Subcutaneous abdominal adipose tissue (tissue), 5 donors: ENCODE measurements around the gene ESM1.
"Not testable (repeated sequence)": the region's sequence is repeated elsewhere in the genome, so short reads cannot be mapped to it uniquely, and the experiment has no call there.

Source experiments
- H3K27ac ChIP-seq: one replicate; pipeline ENCODE4 v1.7.0; 2013; ENCODE audit warnings: low read depth, mild to moderate bottlenecking, inconsistent platforms, low read length, moderate library complexity
- H3K27me3 ChIP-seq, 5 donors: one replicate each; pipeline ENCODE4 v1.7.0; 2013; ENCODE audit warnings: low read length in 5 of 5, inconsistent platforms in 1 of 5; ENCODE audit not compliant: control insufficient read depth in 5 of 5, insufficient read depth in 4 of 5
- H3K36me3 ChIP-seq, 5 donors: one replicate each; pipeline ENCODE4 v1.7.0; 2013; ENCODE audit warnings: low read length in 5 of 5; ENCODE audit not compliant: control insufficient read depth in 5 of 5, insufficient read depth in 5 of 5
- H3K4me1 ChIP-seq, 5 donors: one replicate each; pipeline ENCODE4 v1.7.0; 2013; ENCODE audit warnings: low read length in 5 of 5, mild to moderate bottlenecking in 3 of 5, moderate library complexity in 1 of 5; ENCODE audit not compliant: control insufficient read depth in 5 of 5, insufficient read depth in 5 of 5
- H3K4me3 ChIP-seq, 5 donors: one replicate each; pipeline ENCODE4 v1.7.0; 2013; ENCODE audit warnings: low read length in 5 of 5, low read depth in 1 of 5
- H3K9ac ChIP-seq, 5 donors: one replicate each; pipeline ENCODE4 v1.7.0; 2013; ENCODE audit warnings: low read length in 5 of 5, mild to moderate bottlenecking in 4 of 5, moderate library complexity in 3 of 5
- H3K9me3 ChIP-seq, 5 donors: one replicate each; pipeline ENCODE4 v1.7.0; 2013; ENCODE audit warnings: low read length in 5 of 5; ENCODE audit not compliant: control insufficient read depth in 5 of 5
- donor health status: healthy.
- donor health status: healthy.
- donor health status: healthy.
- donor health status: healthy.
- donor health status: healthy.

The ESM1 gene

DNA sequence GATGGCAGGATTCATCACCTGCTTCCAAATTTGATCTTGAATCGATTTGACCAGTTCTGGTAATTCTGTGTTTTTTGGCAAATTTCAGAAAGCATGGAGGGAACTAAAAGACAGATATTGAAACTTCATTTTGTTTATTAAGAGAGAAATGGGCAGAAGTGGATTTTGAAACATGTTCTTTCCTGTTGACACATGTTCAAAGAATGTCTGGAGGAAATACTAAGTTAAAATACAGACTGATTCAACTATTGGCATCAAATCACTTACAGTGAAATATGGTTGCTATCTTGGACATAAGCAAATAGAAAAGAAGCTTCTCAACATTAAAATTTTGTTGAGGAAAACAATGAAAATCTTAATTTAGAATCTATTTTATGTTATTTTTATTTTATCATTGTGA is 19.3 kb upstream of the ESM1 start:
- no peaks in the 10 kb centered on the region for H3K27me3 ChIP-seq
- no peak overlapping the region for H3K9ac ChIP-seq
- no peak overlapping the region for H3K27ac ChIP-seq
- peaks cover 0 to 4% (median 0%) of the 10 kb centered on the region in 5 donors for H3K9me3 ChIP-seq
- no peaks in the 10 kb centered on the region for H3K4me1 ChIP-seq
- H3K4me3 ChIP-seq, result no peak overlapping the region
- H3K36me3 ChIP-seq, result no peaks in the 10 kb centered on the region

DNA sequence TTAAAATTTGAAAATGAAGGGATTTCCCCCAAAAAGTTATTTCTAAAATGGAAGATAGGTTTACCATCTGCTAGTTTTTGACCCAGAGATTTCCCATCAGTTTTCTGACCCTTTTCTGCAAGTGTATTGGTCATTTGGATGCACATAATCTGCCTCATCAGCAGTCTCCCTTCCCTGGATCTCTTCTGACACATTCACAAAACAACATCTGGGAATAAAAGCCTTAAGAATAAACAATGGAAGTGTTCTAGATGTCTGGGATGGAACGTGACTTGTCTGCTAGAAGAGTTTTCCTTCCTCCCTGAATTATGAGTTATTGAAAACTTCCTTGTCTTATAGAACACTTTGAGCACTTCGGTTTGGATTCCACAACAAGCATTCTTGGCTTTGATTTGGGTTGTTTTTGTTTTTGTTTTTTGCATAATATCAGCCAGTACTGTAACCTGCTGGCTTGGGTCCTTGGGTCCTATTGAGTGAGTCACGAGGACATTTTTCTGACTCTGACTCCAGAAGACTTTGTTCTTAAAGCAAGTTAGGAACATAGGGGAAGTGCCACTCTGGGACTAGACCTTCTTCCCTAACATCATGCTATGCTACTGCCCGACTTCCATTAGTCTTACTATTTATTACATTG is 18.2 kb upstream of the ESM1 start:
- no peaks in the 10 kb centered on the region for H3K4me1 ChIP-seq
- H3K9me3 ChIP-seq, result peaks cover 0 to 4% (median 0%) of the 10 kb centered on the region in 5 donors
- H3K27ac ChIP-seq, result no peak overlapping the region
- no peak overlapping the region for H3K4me3 ChIP-seq
- H3K36me3 ChIP-seq, result no peaks in the 10 kb centered on the region
- H3K9ac ChIP-seq, result no peak overlapping the region
- H3K27me3 ChIP-seq, result no peaks in the 10 kb centered on the region

DNA sequence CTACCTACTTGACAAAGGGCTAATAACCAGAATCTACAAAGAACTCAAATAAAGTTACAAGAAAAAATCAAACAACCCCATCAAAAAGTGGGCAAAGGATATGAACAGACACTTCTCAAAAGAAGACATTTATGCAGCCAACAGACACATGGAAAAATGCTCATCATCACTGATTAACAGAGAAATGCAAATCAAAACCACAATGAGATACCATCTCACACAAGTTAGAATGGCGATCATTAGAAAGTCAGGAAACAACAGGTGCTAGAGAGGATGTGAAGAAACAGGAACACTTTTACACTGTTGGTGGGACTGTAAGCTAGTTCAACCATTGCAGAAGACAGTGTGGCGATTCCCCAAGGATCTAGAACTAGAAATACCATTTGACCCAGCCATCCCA is 16.8 kb upstream of the ESM1 start:
- not testable (repeated sequence) for H3K27me3 ChIP-seq, H3K27ac ChIP-seq, H3K9ac ChIP-seq, H3K4me1 ChIP-seq, H3K9me3 ChIP-seq, H3K36me3 ChIP-seq, H3K4me3 ChIP-seq

DNA sequence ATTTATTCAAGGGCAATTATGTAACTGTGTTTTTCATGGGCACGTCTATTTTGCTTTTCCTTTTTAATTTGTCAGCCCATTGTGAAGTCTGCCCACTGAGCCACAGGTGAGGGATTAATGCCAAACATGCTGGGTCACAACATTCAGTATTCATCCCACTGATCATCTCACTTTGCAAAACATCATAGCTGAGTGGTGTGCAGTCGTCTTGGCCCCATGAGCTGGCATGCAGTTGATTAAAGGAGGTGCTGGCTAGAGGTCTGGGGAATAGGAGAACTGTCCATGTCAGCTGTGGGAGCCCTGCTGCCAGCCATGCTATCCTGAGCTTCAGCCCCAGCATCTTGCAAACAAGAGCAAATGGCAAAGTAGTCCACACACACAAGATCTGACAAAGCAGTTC is 11.7 kb upstream of the ESM1 start:
- Histone ChIP-seq H3K9ac (no peak overlapping the region), H3K4me3 (no peak overlapping the region), H3K27ac (no peak overlapping the region), H3K27me3 (peaks cover 0 to 2% (median 0%) of the 10 kb centered on the region in 5 donors), H3K36me3 (no peaks in the 10 kb centered on the region), H3K9me3 (no peaks in the 10 kb centered on the region), H3K4me1 (no peaks in the 10 kb centered on the region)

DNA sequence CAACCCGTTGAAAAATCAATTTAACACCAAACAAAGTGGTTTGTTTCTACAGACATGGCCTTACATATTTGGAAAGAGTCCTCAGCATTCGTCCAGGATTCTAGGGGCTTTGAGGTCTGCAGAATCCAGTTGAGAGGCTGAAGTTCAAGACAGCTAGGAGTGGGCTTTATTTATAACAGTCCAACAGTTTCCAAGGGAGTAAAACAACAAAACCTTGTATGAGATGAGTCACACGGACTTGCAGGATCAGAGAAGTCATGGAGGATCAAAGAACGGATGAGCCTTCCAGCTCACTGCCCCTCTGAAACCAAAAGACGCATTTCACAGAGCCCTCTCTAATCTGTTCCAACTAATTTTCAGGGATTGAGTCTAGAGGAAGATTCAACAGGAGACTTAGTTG is 11.1 kb upstream of the ESM1 start:
- H3K4me1 ChIP-seq, result no peaks in the 10 kb centered on the region
- no peak overlapping the region for H3K4me3 ChIP-seq
- H3K36me3 ChIP-seq, result no peaks in the 10 kb centered on the region
- H3K27ac ChIP-seq, result no peak overlapping the region
- peaks cover 0 to 2% (median 0%) of the 10 kb centered on the region in 5 donors for H3K27me3 ChIP-seq
- H3K9me3 ChIP-seq, result no peaks in the 10 kb centered on the region
- no peak overlapping the region for H3K9ac ChIP-seq

DNA sequence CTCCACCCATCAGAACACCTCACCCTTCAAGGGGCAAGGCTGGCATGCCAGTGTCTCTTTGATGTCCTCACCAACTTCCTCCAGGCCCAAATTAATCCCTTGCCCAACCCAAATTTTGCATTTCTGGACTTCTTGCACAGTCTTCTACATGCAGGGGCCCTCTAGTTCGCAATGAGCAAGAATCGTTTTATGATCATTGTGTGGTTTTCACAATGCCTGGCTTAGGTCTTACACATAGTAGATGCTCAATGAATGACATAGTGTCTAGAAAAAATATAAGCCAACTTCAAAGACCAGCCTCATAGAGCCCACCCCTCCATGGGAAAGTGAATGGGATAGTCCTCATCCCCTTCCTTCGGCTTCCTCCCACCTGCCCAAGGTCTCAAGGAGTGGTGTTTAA is 9.8 kb upstream of the ESM1 start:
- no peak overlapping the region for H3K9ac ChIP-seq
- H3K4me1 ChIP-seq, result no peaks in the 10 kb centered on the region
- H3K27ac ChIP-seq, result no peak overlapping the region
- H3K36me3 ChIP-seq, result no peaks in the 10 kb centered on the region
- H3K27me3 ChIP-seq, result peaks cover 0 to 2% (median 0%) of the 10 kb centered on the region in 5 donors
- no peaks in the 10 kb centered on the region for H3K9me3 ChIP-seq
- no peak overlapping the region for H3K4me3 ChIP-seq

DNA sequence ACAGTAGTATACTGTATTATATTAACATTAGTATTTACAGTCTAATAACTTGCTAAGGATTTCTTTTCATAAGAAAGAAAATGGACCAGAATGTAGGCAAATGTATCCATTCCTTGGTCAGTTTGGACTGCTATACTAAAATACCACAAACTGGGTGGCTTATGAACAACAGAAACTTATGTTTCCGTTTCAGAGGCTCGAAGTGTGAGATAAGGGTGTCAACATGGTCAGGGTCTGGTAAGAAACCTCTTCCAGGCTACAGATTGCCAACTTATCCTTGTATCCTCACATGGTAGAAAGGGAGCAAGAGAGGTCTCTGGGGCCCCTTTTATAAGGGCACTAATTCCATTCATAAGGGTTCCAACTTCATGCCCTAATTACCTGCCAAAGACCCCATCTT is 9.2 kb upstream of the ESM1 start:
- no peak overlapping the region for H3K4me3 ChIP-seq

DNA sequence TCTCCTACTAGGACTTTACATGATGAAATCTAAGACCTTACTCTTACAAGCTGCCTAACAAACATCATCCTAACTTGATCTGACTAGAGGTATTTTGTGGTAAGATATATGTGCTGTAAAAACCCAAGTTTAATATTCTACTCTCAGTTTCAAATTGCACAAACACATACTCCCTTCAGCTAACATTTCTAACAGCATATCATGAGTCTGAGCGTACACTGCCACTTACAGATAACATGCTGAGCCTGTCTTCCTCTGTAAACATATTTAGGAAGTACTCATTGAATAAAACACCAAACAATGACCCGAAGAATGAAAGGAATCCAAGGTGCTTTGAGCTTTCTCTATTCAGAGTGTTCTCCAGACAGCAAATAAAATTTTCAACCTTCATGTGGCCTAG is 7.9 kb upstream of the ESM1 start:
- H3K27ac ChIP-seq, result no peak overlapping the region
- H3K9me3 ChIP-seq, result no peaks in the 10 kb centered on the region
- H3K27me3 ChIP-seq, result peaks cover 0 to 2% (median 0%) of the 10 kb centered on the region in 5 donors
- no peak overlapping the region for H3K9ac ChIP-seq
- H3K4me1 ChIP-seq, result no peaks in the 10 kb centered on the region
- no peaks in the 10 kb centered on the region for H3K36me3 ChIP-seq
- no peak overlapping the region for H3K4me3 ChIP-seq

More for the DNA sequence above, 9.2 kb upstream of the ESM1 start:
- no peaks in the 10 kb centered on the region for H3K36me3 ChIP-seq
- no peaks in the 10 kb centered on the region for H3K9me3 ChIP-seq
- no peaks in the 10 kb centered on the region for H3K4me1 ChIP-seq
- peaks cover 0 to 2% (median 0%) of the 10 kb centered on the region in 5 donors for H3K27me3 ChIP-seq
- H3K27ac ChIP-seq, result no peak overlapping the region
- no peak overlapping the region for H3K9ac ChIP-seq

DNA sequence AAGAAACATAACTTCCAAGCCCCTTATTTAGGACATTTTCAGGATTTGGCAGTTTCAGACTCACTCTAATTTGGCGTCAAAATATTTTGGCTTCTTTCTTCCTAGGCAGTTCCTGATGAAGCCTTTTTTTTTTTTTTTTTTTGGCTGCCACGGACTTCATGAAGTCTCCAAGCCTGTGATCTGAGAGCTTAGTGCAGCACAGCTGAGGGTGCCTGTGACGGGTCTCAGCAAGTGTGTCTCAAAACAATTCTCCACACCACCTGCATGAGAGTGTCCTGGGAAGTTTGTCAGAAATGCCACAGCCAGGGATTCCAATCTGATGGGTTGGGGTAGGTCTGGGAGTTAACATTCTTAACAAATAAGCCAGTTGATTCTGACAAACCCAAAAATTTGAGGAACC is 6.0 kb upstream of the ESM1 start:
- H3K9me3 ChIP-seq, result no peaks in the 10 kb centered on the region
- H3K27ac ChIP-seq, result no peak overlapping the region
- H3K9ac ChIP-seq, result no peak overlapping the region
- H3K4me1 ChIP-seq, result no peaks in the 10 kb centered on the region
- H3K27me3 ChIP-seq, result peaks cover 0 to 2% (median 0%) of the 10 kb centered on the region in 5 donors
- no peak overlapping the region for H3K4me3 ChIP-seq
- no peaks in the 10 kb centered on the region for H3K36me3 ChIP-seq

DNA sequence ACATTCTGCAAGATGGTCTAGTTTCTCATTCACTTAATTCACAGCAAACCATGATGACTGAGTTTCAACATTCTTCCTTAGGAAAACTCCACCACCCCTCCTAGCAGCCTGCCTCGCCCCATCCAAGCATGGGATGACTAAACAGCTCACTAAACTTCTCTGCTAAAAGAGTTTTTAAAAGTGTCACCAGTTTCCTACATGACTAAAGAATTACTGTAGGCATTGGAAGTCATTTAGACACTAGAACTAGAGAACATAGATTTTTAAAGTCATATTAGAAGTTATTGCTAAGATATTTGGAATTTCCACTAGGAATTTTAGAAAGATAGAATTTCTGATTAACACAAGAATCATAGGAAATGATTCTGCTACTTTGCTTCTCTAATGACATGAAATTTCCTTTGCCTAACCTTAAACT is 5.5 kb upstream of the ESM1 start:
- Histone ChIP-seq H3K36me3 (no peaks in the 10 kb centered on the region), H3K27me3 (peaks cover 0 to 5% (median 0%) of the 10 kb centered on the region in 5 donors), H3K9me3 (no peaks in the 10 kb centered on the region), H3K4me1 (no peaks in the 10 kb centered on the region), H3K4me3 (no peak overlapping the region), H3K27ac (no peak overlapping the region), H3K9ac (no peak overlapping the region)
